Measurements from ENCODE around the gene ZBTB18.

The ZBTB18 gene

GRCh38 chr1:244062156-244062725 is 11.2 kb downstream of the ZBTB18 start:
- DNase-seq (ENCODE audit: low read depth): no peak

GRCh38 chr1:244063498-244063897 is 12.4 kb downstream of the ZBTB18 start:
- no peak for DNase-seq (ENCODE audit: low read depth)

GRCh38 chr1:244064621-244065020 is 13.5 kb downstream of the ZBTB18 start:
- DNase-seq (ENCODE audit: low read depth): no peak

- no peak for DNase-seq (ENCODE audit: low read depth)
Observed at GRCh38 chr1:244065063-244065793, 14.1 kb downstream of the ZBTB18 start.

DNA sequence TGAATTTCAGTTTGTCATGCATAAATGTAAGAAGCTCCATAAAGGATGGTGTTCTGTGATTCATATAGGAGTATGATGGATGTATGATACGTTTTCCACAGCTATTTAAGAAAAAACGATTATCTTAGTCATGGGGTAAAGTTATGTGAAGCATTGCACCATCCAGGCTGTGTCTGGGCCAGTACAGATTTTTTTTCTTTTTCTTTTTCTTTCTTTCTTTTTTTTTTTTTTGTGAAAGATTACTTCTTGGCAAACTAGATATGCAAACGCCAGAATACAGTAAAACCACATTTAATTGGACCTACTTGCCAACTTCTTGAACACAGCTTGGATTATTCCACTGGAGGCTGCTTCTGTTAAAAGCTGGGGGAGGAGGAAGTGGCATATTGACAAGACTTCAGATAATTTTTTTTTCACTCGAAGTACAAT is 14.9 kb downstream of the ZBTB18 start:
- DNase-seq (ENCODE audit: low read depth): no peak

GRCh38 chr1:244066954-244067716 is 16.1 kb downstream of the ZBTB18 start:
- DNase-seq (ENCODE audit: low read depth): no peak

DNA sequence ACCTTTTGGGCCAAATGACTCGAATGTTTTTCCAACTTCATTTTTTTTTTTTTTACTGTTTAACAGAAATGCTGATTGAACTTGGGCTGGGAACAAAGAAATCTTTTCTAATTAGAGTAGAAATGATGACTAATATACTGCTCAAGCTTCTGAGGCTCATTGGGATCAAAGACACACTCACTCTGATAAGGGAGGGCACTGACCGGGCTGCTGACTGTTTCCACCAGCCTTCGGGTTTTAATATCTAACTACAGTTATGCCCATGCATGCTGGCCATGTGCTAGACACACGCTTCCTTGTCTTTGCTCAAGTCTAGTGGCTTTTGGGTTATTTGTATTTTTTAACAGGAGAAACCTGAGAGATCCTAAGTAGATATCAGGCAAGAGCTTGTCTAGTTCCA is 16.8 kb downstream of the ZBTB18 start:
- DNase-seq (ENCODE audit: low read depth): no peak

DNA sequence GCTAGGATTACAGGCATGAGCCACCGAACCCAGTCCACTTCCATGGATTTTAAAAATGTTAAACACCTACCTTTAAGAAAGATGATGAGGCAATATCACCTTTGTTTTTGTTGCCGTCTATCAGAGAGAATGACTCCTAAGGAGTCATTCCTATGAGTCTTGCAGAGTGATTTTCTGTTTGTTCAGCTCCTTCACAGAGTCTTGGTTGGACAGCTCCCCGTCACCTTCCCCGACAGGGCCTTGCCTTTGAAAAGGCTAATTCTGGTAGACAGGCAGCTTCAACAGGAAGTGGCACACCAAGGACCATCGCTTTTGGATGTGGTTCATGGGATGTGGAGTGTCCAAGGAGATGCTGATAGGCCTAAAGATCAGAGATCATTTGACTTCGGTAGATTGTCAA is 17.5 kb downstream of the ZBTB18 start:
- DNase-seq (ENCODE audit: low read depth): no peak

GRCh38 chr1:244069326-244069898 is 18.3 kb downstream of the ZBTB18 start:
- no peak for DNase-seq (ENCODE audit: low read depth)

GRCh38 chr1:244074559-244075171 is 23.6 kb downstream of the ZBTB18 start:
- no peak for DNase-seq (ENCODE audit: low read depth)

GRCh38 chr1:244075247-244075722 is 24.2 kb downstream of the ZBTB18 start:
- DNase-seq (ENCODE audit: low read depth): no peak

DNA sequence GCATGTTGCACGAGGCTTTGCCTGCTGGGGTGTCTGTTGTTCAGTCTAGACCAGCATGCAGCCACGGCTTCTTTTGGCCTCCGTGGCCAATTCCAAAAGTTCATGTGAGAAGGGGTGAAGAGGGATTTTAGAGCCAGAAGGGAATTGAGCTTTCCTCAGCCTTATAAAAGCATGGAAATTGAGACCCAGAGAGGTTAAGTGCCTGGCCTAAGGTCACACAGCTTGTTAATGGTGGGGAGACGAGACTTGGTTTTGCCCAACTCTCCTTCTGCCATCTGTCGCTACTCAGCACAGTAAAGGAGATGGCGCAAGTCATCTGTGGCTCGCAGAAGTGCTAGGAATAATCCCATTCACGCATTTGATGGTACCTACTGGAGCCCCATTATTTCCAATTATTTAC is 25.7 kb downstream of the ZBTB18 start:
- no peak for DNase-seq (ENCODE audit: low read depth)

DNA sequence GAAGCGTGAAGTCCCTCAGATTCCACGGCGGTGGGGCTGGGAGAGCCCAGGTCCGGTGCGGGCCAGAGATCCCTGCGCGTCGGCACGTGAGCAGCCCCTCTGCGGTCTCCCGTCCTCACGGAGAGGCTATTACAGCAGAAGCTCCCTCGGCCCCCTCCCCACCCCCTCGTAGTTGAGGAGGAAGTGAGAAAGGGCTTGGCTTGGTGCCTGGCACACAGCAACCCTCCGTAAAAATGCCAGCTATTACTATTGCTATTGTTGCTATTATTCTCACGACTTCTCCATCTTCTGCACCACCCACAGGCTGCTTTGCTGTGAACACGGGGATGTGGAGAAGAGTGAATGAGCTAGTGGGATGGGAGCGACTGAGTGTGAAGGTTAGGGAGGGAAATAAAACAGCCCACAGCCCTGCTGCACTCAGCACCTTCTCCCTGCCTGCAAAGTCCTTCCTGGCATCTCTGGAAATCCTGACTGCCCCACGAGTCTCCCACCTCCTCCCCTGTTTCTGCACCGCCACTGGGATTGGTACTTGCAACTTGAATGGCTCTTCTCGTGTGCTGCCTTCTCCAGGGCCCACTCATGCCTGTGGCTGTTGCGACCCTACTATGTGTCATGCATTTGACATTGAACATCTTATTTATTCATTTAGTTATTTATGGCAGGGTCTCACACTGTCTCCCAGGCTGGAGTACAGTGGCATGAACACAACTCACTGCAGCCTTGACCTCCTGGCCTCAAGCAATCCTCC is 26.6 kb downstream of the ZBTB18 start:
- no peak for DNase-seq (ENCODE audit: low read depth)

DNA sequence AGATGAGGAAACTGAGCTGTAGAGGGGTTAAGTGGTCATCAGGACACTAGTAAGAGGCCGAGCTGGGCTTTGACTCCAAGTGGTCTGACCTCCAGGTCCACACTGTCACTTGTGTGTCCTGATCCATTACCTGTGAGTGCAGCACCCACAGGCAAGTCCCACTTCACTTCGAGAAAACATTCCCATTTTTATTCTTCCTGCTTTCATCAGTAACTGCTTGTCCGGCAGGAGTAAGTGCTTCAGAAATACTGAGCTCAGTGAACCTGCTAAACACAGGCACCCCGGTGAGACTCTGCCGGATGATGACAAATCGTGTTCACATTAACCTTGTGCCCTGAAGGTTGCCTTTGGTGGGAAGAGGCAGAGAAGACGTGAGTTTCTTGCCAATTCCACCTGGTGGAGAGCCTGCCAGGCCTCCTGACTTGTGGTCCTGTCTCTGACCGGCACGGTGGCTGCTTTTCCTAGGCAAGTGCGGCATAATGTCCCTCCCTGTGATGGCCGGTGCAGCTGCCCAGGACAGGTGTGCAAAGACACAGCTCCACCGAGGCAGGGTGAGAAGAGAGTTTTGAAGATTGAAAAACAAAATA is 29.4 kb downstream of the ZBTB18 start:
- no peak for DNase-seq (ENCODE audit: low read depth)

- no peak for DNase-seq (ENCODE audit: low read depth)
Observed at GRCh38 chr1:244082969-244083368, 31.9 kb downstream of the ZBTB18 start.

GRCh38 chr1:244083383-244083943 is 32.4 kb downstream of the ZBTB18 start:
- no peak for DNase-seq (ENCODE audit: low read depth)

DNA sequence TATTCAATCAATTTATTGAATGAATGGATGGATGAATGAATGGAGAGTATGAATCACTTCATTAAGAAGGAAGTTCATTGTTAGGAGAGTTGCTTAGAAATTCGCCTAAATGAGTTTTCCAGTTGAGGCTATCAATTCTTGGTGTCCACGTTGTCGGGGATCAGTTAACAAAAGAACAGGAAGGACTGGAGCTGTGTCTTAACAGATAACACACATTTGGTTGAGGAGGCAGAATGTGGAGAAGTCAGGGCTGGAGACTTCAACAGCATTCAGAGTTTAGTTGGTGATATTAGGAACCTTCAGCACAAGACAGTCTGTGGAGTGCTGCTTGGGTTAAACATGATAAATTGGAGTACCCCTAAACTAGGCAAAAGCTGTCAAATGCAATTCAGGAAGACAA is 33.7 kb downstream of the ZBTB18 start:
- peak; percentile 81 for DNase-seq (ENCODE audit: low read depth)

DNA sequence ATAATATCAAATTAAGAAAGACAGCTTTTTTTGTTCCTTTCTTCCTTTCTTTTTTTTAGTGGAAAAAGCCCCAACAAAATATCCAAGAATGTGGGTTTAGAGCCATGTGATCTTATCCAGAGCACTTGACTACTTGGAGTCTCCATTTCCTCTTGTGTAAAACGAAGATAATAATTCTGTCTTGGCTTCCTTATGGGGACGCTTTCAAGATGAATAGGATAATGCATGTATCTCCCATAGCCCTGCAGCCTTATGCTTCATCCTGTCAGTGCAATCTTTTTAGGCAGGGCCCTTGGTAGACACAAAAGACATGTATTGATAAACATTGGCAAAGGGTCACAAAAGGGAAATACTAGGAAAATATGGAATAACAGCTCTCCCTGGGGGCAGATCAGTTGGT is 34.8 kb downstream of the ZBTB18 start:
- peak; percentile 56 for DNase-seq (ENCODE audit: low read depth)

- no peak for DNase-seq (ENCODE audit: low read depth)
Observed at GRCh38 chr1:244087021-244087560, 36.0 kb downstream of the ZBTB18 start.

DNA sequence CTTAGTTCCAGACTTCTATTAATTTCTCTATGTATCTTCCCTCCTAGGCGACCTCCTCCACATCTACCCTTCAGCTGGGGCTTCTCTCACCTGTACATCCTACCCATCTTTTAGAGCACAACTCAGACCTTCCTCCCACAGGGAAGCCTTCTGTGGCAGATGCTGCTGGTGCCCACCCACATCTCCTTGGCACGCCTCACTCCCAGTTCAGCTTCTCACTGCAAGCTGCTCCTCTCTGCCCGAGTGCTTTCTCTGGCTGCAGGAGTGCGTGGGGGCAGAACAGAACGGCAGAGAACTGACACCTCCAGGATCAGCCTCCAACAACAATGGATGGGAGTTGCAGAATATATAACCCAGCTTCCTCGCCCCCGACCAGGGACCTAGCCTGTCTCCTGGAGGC is 36.5 kb downstream of the ZBTB18 start:
- DNase-seq (ENCODE audit: low read depth): no peak

DNA sequence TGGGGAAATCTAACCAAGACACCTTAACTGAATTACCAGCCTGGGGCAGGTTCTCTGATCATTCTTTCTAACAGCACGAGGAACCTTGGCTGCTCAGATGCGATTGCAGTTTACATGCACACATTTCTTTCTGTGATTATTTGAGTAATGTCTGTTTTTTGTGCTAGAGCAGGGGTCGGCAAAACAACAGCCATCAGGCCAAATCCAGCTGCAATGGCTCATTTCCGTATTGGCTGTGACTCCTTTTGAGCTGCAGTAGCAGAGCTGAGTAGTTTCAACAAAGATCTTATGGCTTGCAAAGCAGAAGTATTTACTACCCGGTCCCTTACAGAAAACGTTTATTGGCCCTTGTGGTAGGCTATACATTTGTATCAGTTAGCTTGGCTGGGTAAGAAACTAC is 37.1 kb downstream of the ZBTB18 start:
- no peak for DNase-seq (ENCODE audit: low read depth)

Measured in CMK (cell line).